HG03097 (cell line): Measurements from ENCODE around the gene PRKN.

ENCODE experiments used
- ATAC-seq: cut with Tn5 transposase; IDR thresholded peaks from one replicate; pipeline ENCODE4 v1.9.1; 2021; ENCODE audit not compliant: unreplicated experiment, low FRiP score

Gene PRKN

GRCh38 chr6:161452241-161452640 lies 1275.3 kb downstream of the PRKN start:
- ATAC-seq, result no peak

- no peak for ATAC-seq
Measured at GRCh38 chr6:161449521-161449920, 1278.0 kb downstream of the PRKN start.

- no peak for ATAC-seq
Measured at GRCh38 chr6:161446949-161447348, 1280.6 kb downstream of the PRKN start.

GRCh38 chr6:161446296-161446925 lies 1281.2 kb downstream of the PRKN start:
- no peak for ATAC-seq

GRCh38 chr6:161445021-161445799 lies 1282.4 kb downstream of the PRKN start:
- no peak for ATAC-seq

- no peak for ATAC-seq
Measured at GRCh38 chr6:161444464-161444863, 1283.1 kb downstream of the PRKN start.

- no peak for ATAC-seq
Measured at GRCh38 chr6:161443848-161444247, 1283.7 kb downstream of the PRKN start.

GRCh38 chr6:161442420-161442819 lies 1285.1 kb downstream of the PRKN start:
- ATAC-seq, result no peak

GRCh38 chr6:161440299-161440698 lies 1287.3 kb downstream of the PRKN start:
- no peak for ATAC-seq

GRCh38 chr6:161439093-161439492 lies 1288.5 kb downstream of the PRKN start:
- ATAC-seq, result no peak

- ATAC-seq, result no peak
Measured at GRCh38 chr6:161438430-161439030, 1289.0 kb downstream of the PRKN start.

GRCh38 chr6:161437851-161438250 lies 1289.7 kb downstream of the PRKN start:
- no peak for ATAC-seq

GRCh38 chr6:161436106-161436876 lies 1291.3 kb downstream of the PRKN start:
- ATAC-seq, result no peak

- no peak for ATAC-seq
Measured at GRCh38 chr6:161435748-161436070, 1291.9 kb downstream of the PRKN start.

- no peak for ATAC-seq
Measured at GRCh38 chr6:161434921-161435747, 1292.4 kb downstream of the PRKN start.

- no peak for ATAC-seq
Measured at GRCh38 chr6:161434350-161434749, 1293.2 kb downstream of the PRKN start.

GRCh38 chr6:161432546-161432945 lies 1295.0 kb downstream of the PRKN start:
- no peak for ATAC-seq

GRCh38 chr6:161429921-161430490 lies 1297.6 kb downstream of the PRKN start:
- ATAC-seq, result no peak

GRCh38 chr6:161424421-161424820 lies 1303.1 kb downstream of the PRKN start:
- no peak for ATAC-seq
